GM19463 (cell line): Measurements from ENCODE around the gene TTC23L.

ENCODE experiments used
- ATAC-seq: cut with Tn5 transposase; IDR thresholded peaks from one replicate; pipeline ENCODE4 v1.9.1; 2021; ENCODE audit warnings: mild to moderate bottlenecking, moderate library complexity; ENCODE audit not compliant: unreplicated experiment

Gene TTC23L

GRCh38 chr5:34832568-34832967 is 6.4 kb upstream of the TTC23L start:
- ATAC-seq: no peak

GRCh38 chr5:34833090-34833489 is 5.9 kb upstream of the TTC23L start:
- ATAC-seq: no peak

- ATAC-seq: no peak
Observed at GRCh38 chr5:34833976-34834793, 4.8 kb upstream of the TTC23L start.

GRCh38 chr5:34834794-34835089 is 4.2 kb upstream of the TTC23L start:
- ATAC-seq: no peak

- no peak for ATAC-seq
Observed at GRCh38 chr5:34835664-34836063, 3.3 kb upstream of the TTC23L start.

GRCh38 chr5:34841816-34842215 is 2.9 kb downstream of the TTC23L start:
- no peak for ATAC-seq

GRCh38 chr5:34842554-34842953 is 3.6 kb downstream of the TTC23L start:
- no peak for ATAC-seq

GRCh38 chr5:34843497-34843896 is 4.5 kb downstream of the TTC23L start:
- ATAC-seq: no peak

GRCh38 chr5:34844106-34844505 is 5.1 kb downstream of the TTC23L start:
- ATAC-seq: no peak

GRCh38 chr5:34844999-34845398 is 6.0 kb downstream of the TTC23L start:
- ATAC-seq: no peak

GRCh38 chr5:34847056-34847455 is 8.1 kb downstream of the TTC23L start:
- no peak for ATAC-seq

- ATAC-seq: no peak
Observed at GRCh38 chr5:34847552-34847951, 8.6 kb downstream of the TTC23L start.

GRCh38 chr5:34848230-34848629 is 9.3 kb downstream of the TTC23L start:
- no peak for ATAC-seq

GRCh38 chr5:34849253-34849652 is 10.3 kb downstream of the TTC23L start:
- no peak for ATAC-seq

- ATAC-seq: peak; percentile 96
Observed at GRCh38 chr5:34854459-34855174, 15.7 kb downstream of the TTC23L start.

GRCh38 chr5:34857161-34857560 is 18.2 kb downstream of the TTC23L start:
- ATAC-seq: no peak

- ATAC-seq: no peak
Observed at GRCh38 chr5:34857894-34858293, 18.9 kb downstream of the TTC23L start.

GRCh38 chr5:34858790-34859189 is 19.8 kb downstream of the TTC23L start:
- ATAC-seq: no peak

GRCh38 chr5:34859253-34859652 is 20.3 kb downstream of the TTC23L start:
- no peak for ATAC-seq

- ATAC-seq: no peak
Observed at GRCh38 chr5:34863946-34864345, 25.0 kb downstream of the TTC23L start.

- no peak for ATAC-seq
Observed at GRCh38 chr5:34865091-34865490, 26.1 kb downstream of the TTC23L start.

GRCh38 chr5:34866989-34867471 is 28.1 kb downstream of the TTC23L start:
- ATAC-seq: no peak
